ENCODE results near the gene AKR1C4.

Gene AKR1C4

DNA sequence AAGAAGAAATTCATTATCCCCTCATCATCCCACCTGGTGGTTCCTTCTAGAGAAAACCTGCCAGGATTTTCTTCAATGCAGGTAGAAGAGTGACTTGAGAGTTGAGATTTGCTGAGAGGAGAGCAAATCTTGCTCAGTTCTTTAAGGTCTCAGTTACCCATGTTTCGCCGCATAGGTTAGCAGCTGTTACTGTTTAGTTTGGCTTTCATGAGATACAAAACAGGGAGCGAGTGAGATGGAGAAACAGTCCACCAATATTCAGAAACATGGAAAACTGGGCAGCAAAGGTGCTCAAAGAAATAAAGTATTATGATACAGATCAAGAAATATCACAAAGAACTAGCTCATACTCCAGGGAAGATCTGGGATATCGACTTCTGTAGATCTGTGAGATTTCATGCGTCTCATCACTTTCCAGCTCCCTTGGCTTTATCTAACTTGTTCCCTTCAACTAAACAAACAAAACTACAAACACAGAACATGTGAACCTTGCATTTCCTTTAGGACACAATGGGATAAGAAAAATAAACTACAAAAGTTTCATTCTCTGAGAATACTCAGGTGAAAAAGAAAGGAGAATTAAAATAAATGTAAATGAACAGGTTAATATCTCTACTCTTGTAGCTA lies 63.4 kb downstream of the AKR1C4 start:
- Histone ChIP-seq H4K20me1 (ENCODE audit: insufficient read depth, low read length) (no peaks in the 10 kb centered on the region), H2AFZ (ENCODE audit: low read length) (no peak overlapping the region), H3K36me3 (ENCODE audit: insufficient read depth, low read length) (no peaks in the 10 kb centered on the region), H3K4me2 (ENCODE audit: low read length) (no peak overlapping the region), H3K27me3 (ENCODE audit: insufficient read depth, low read length) (no peaks in the 10 kb centered on the region), H3K9ac (ENCODE audit: low read length) (no peak overlapping the region), H3F3A (ENCODE audit: insufficient read depth, low read length) (no peaks in the 10 kb centered on the region), H3K27ac (ENCODE audit: low read depth, low read length, poor library complexity, severe bottlenecking) (no peak overlapping the region), H3K9me3 (ENCODE audit: low read length) (no peaks in the 10 kb centered on the region), H3K9me2 (ENCODE audit: low read depth, low read length) (no peaks in the 10 kb centered on the region), H3K4me1 (ENCODE audit: insufficient read depth, low read length, severe bottlenecking) (no peaks in the 10 kb centered on the region), H3K4me3 (ENCODE audit: low read depth, low read length, poor library complexity, severe bottlenecking) (no peak overlapping the region), H3K79me2 (ENCODE audit: insufficient read depth, low read length) (no peaks in the 10 kb centered on the region)
- TF ChIP-seq, protein P1, sequence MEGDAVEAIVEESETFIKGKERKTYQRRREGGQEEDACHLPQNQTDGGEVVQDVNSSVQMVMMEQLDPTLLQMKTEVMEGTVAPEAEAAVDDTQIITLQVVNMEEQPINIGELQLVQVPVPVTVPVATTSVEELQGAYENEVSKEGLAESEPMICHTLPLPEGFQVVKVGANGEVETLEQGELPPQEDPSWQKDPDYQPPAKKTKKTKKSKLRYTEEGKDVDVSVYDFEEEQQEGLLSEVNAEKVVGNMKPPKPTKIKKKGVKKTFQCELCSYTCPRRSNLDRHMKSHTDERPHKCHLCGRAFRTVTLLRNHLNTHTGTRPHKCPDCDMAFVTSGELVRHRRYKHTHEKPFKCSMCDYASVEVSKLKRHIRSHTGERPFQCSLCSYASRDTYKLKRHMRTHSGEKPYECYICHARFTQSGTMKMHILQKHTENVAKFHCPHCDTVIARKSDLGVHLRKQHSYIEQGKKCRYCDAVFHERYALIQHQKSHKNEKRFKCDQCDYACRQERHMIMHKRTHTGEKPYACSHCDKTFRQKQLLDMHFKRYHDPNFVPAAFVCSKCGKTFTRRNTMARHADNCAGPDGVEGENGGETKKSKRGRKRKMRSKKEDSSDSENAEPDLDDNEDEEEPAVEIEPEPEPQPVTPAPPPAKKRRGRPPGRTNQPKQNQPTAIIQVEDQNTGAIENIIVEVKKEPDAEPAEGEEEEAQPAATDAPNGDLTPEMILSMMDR (IDR thresholded peaks at IDR 0.05; ENCODE audit: low read length) = no peak
- TF ChIP-seq EZH2 (IDR thresholded peaks at IDR 0.05; ENCODE audit: borderline replicate concordance, low read length) = no peak

- H3K4me2 ChIP-seq (ENCODE audit: low read length) = no peak overlapping the region
- H3K9me3 ChIP-seq (ENCODE audit: low read length) = no peaks in the 10 kb centered on the region
- no peaks in the 10 kb centered on the region for H4K20me1 ChIP-seq (ENCODE audit: insufficient read depth, low read length)
- no peak overlapping the region for H3K4me3 ChIP-seq (ENCODE audit: low read depth, low read length, poor library complexity, severe bottlenecking)
- no peaks in the 10 kb centered on the region for H3K79me2 ChIP-seq (ENCODE audit: insufficient read depth, low read length)
- no peaks in the 10 kb centered on the region for H3K4me1 ChIP-seq (ENCODE audit: insufficient read depth, low read length, severe bottlenecking)
- H3K9me2 ChIP-seq (ENCODE audit: low read depth, low read length) = no peaks in the 10 kb centered on the region
- no peaks in the 10 kb centered on the region for H3F3A ChIP-seq (ENCODE audit: insufficient read depth, low read length)
- H3K9ac ChIP-seq (ENCODE audit: low read length) = no peak overlapping the region
- H2AFZ ChIP-seq (ENCODE audit: low read length) = no peak overlapping the region
- no peaks in the 10 kb centered on the region for H3K36me3 ChIP-seq (ENCODE audit: insufficient read depth, low read length)
- no peak overlapping the region for H3K27ac ChIP-seq (ENCODE audit: low read depth, low read length, poor library complexity, severe bottlenecking)
- H3K27me3 ChIP-seq (ENCODE audit: insufficient read depth, low read length) = no peaks in the 10 kb centered on the region
- TF ChIP-seq, protein P1 (IDR thresholded peaks at IDR 0.05; ENCODE audit: low read length) = no peak
- TF ChIP-seq EZH2 (IDR thresholded peaks at IDR 0.05; ENCODE audit: borderline replicate concordance, low read length) = no peak
Measured at GRCh38 chr10:5260828-5261227, 64.2 kb downstream of the AKR1C4 start.

GRCh38 chr10:5265139-5265538 lies 68.5 kb downstream of the AKR1C4 start:
- Histone ChIP-seq H2AFZ (ENCODE audit: low read length) (no peak overlapping the region), H3K4me1 (ENCODE audit: insufficient read depth, low read length, severe bottlenecking) (no peaks in the 10 kb centered on the region), H3K79me2 (ENCODE audit: insufficient read depth, low read length) (no peaks in the 10 kb centered on the region), H3F3A (ENCODE audit: insufficient read depth, low read length) (no peaks in the 10 kb centered on the region), H3K36me3 (ENCODE audit: insufficient read depth, low read length) (no peaks in the 10 kb centered on the region), H3K27ac (ENCODE audit: low read depth, low read length, poor library complexity, severe bottlenecking) (no peak overlapping the region), H3K9me2 (ENCODE audit: low read depth, low read length) (no peaks in the 10 kb centered on the region), H3K27me3 (ENCODE audit: insufficient read depth, low read length) (no peaks in the 10 kb centered on the region), H4K20me1 (ENCODE audit: insufficient read depth, low read length) (no peaks in the 10 kb centered on the region), H3K4me3 (ENCODE audit: low read depth, low read length, poor library complexity, severe bottlenecking) (no peak overlapping the region), H3K4me2 (ENCODE audit: low read length) (no peak overlapping the region), H3K9me3 (ENCODE audit: low read length) (no peaks in the 10 kb centered on the region), H3K9ac (ENCODE audit: low read length) (no peak overlapping the region)
- no peak for TF ChIP-seq EZH2 (IDR thresholded peaks at IDR 0.05; ENCODE audit: borderline replicate concordance, low read length)
- TF ChIP-seq, protein P1 (IDR thresholded peaks at IDR 0.05; ENCODE audit: low read length) = no peak

All from OCI-LY1 (cell line).